Measurements from ENCODE around the gene TSHZ2. TPM values are rescaled to one million over a fixed set of nuclear protein-coding genes. Genes with fewer than 3 reads are reported as not detected.

The TSHZ2 gene
- total RNA-seq, 1 donor from 2014 or later, result 1.6 TPM

DNA sequence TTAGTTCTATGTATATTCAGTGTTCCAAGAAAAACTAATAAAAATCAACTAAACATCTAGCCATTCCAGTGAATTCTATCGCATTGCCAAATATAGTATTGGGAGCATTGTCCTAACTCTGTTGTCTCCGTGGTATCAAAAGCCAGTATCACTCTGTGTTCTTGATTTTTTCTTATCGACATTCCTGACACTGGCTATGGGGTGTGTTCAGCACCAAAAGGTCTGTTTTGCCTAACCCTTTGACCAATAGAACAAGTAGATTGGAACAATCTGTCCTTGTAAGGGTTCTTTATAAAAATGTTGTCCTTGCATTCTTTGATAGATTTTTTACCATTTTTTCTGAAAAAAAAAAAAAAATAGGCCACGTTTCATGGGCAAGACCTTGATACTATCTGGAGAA, 161.5 kb downstream of the TSHZ2 start:
- Histone ChIP-seq H3K4me3 (ENCODE audit: low read depth, low read length) (no peak overlapping the region), H3K27me3 (ENCODE audit: control insufficient read depth, insufficient read depth, low read length) (no peaks in the 10 kb centered on the region), H3K36me3 (ENCODE audit: control insufficient read depth, insufficient read depth, low read length) (no peaks in the 10 kb centered on the region)
- FAIRE-seq, result no peak
- TF ChIP-seq, protein P1, sequence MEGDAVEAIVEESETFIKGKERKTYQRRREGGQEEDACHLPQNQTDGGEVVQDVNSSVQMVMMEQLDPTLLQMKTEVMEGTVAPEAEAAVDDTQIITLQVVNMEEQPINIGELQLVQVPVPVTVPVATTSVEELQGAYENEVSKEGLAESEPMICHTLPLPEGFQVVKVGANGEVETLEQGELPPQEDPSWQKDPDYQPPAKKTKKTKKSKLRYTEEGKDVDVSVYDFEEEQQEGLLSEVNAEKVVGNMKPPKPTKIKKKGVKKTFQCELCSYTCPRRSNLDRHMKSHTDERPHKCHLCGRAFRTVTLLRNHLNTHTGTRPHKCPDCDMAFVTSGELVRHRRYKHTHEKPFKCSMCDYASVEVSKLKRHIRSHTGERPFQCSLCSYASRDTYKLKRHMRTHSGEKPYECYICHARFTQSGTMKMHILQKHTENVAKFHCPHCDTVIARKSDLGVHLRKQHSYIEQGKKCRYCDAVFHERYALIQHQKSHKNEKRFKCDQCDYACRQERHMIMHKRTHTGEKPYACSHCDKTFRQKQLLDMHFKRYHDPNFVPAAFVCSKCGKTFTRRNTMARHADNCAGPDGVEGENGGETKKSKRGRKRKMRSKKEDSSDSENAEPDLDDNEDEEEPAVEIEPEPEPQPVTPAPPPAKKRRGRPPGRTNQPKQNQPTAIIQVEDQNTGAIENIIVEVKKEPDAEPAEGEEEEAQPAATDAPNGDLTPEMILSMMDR (IDR thresholded peaks at IDR 0.05; ENCODE audit: insufficient read depth, low read length, severe bottlenecking), result no peak
- DNase-seq (ENCODE audit: low read depth), result no peak

- H3K4me3 ChIP-seq (ENCODE audit: low read depth, low read length), result no peak overlapping the region
- H3K27me3 ChIP-seq (ENCODE audit: control insufficient read depth, insufficient read depth, low read length), result no peaks in the 10 kb centered on the region
- FAIRE-seq (no peak), DNase-seq (ENCODE audit: low read depth) (no peak)
- TF ChIP-seq, protein P1 (IDR thresholded peaks at IDR 0.05; ENCODE audit: insufficient read depth, low read length, severe bottlenecking), result no peak
- H3K36me3 ChIP-seq (ENCODE audit: control insufficient read depth, insufficient read depth, low read length), result no peaks in the 10 kb centered on the region
Measured at GRCh38 chr20:53136473-53136872, 164.3 kb downstream of the TSHZ2 start.

DNA sequence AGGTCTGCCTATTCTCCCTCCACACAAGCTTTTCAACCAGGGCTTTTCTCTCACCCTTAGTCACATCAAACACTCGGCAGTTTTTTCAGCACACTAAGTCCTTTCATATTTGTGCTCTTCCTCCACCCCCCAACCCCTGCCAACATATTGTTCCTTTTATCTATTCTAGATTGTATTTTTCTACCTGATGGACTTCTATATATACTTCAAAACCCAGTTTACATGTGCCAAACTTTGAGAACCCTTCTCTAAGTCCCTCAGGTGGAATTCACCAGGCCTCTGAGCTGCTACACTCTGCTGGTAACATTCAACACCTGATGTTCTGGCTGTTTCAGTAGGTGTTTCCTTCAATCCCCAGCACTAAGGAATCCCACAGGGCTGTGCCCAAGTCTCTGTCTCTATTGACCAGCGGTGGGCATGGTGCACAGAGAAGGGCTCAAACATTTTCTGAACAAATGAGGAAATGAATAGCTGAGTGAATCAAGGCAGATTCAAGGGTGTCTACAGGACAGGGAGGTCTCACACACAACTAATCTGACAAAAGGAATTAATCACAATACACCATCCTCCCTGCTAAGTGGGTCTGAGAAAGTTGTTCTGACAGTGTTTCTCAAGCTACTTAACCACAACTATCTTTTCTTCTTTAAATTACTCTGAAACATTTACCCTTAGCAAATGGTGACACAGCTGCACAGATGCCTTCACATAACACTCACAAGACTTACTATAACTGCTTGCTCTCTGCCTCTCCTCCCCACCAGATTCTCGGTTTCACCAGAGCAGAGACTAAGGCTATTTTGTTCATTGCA, 166.5 kb downstream of the TSHZ2 start:
- Histone ChIP-seq H3K27me3 (ENCODE audit: control insufficient read depth, insufficient read depth, low read length) (no peaks in the 10 kb centered on the region), H3K4me3 (ENCODE audit: low read depth, low read length) (no peak overlapping the region), H3K36me3 (ENCODE audit: control insufficient read depth, insufficient read depth, low read length) (no peaks in the 10 kb centered on the region)
- TF ChIP-seq, protein P1 (IDR thresholded peaks at IDR 0.05; ENCODE audit: insufficient read depth, low read length, severe bottlenecking), result no peak
- FAIRE-seq (no peak), DNase-seq (ENCODE audit: low read depth) (no peak)

DNA sequence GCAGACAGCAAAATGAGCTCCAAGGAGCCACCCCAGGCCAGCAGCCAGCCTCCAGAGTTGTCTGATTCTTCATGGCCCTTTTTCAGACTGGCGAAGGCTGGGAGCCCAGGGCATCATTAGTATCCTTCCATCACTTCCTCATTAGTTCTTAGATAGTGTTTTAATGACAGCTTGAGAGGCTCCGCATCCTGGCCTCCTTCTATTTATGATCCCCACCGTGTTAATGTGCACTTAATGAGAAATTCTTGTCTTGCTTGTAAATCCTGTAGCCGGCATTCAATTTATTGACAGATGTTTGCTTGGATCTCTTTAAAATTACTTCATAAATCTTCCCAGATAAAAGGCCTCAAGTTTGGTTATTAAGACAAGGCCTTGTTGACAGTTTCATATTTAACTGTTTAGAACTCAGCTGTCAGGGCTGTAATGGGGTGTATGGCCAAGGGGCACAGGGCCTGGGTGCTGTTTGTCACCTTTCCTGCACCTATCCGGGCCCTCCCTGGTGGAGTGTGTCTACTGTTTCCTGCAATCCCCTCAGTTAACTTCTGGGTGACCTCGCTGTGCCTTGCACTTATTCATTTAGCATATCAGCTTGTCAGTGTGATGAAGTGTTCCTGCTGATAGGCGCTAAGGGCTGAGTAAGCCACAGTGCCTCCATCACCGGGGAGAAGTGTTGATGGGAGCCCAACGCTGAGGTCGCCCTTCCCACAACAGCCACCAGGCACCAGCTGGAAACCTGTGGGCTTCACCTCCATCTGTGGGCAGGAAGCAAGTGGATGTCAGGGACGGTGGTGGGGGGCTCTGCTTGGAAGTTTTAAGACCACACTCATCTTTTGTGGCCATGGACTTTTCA, 169.3 kb downstream of the TSHZ2 start:
- DNase-seq (ENCODE audit: low read depth) (no peak), FAIRE-seq (no peak)
- no peaks in the 10 kb centered on the region for H3K36me3 ChIP-seq (ENCODE audit: control insufficient read depth, insufficient read depth, low read length)
- TF ChIP-seq, protein P1 (IDR thresholded peaks at IDR 0.05; ENCODE audit: insufficient read depth, low read length, severe bottlenecking), result no peak
- no peak overlapping the region for H3K4me3 ChIP-seq (ENCODE audit: low read depth, low read length)
- no peaks in the 10 kb centered on the region for H3K27me3 ChIP-seq (ENCODE audit: control insufficient read depth, insufficient read depth, low read length)

DNA sequence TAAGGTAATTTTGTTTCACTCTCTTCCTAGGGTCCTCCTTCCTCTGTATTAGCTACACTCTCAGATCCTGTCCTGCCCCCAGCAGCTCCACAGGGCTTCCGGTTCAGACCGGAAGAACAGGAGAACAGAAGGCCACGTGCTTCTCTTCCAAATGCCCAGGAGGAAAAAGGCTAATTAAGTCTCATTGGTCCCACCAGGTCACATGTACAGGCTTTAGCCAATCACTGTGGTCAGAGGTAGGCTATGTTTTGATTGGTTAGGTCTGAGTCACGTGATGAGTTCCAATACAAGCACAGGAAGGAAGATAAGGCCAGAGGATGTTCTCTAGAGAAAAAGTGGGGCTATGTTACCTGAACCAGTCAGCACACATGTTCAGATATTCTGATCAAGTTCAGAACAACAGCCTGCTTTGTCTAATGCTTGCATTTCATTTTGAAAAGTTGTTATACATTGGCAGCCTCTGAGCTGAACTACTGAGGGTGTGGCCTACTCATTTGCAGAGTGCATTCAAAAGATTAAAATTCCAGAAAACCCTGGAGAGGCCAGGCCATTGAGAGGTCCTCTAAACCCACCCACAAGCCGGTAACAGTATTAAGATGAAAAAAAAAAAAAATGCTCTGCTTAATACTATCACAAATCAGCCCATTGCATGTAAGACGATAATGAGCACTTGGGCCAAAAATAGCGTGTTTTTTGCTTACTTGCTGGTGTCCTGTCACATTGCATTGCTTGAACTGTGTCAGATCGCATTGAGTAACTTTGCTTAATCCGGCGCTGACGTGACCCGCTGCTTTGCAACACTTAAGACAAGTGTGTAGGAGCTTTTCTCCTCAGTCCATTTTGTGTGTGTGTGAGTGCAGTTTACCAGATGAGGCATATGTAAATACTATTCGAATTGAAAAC, 170.3 kb downstream of the TSHZ2 start:
- no peaks in the 10 kb centered on the region for H3K36me3 ChIP-seq (ENCODE audit: control insufficient read depth, insufficient read depth, low read length)
- TF ChIP-seq, protein P1 (IDR thresholded peaks at IDR 0.05; ENCODE audit: insufficient read depth, low read length, severe bottlenecking), result no peak
- H3K4me3 ChIP-seq (ENCODE audit: low read depth, low read length), result no peak overlapping the region
- FAIRE-seq, result no peak
- no peaks in the 10 kb centered on the region for H3K27me3 ChIP-seq (ENCODE audit: control insufficient read depth, insufficient read depth, low read length)
- DNase-seq (ENCODE audit: low read depth), result no peak
